GM19099 (cell line): ENCODE data around the gene GRK7.

Experiments used
- POLR2A ChIP-seq: IDR thresholded peaks from 3 replicates; pipeline ENCODE4 v1.6.1; 2011; ENCODE audit warnings: low read depth; ENCODE audit not compliant: insufficient read length; ENCODE audit errors: extremely low read depth

Gene GRK7

GRCh38 chr3:141738022-141738890 is 25.0 kb upstream of the GRK7 start, which contains the start of gene RNF7:
Gene RNF7, plus strand, starts transcription at chr3:141738298. Its CDS starts 44 bp downstream, at chr3:141738342.
- TF ChIP-seq POLR2A = peak; percentile 85

GRCh38 chr3:141738891-141739363 is 24.3 kb upstream of the GRK7 start:
- no peak for TF ChIP-seq POLR2A

- TF ChIP-seq POLR2A = no peak
These were observed 23.5 kb upstream of the GRK7 start for GRCh38 chr3:141739731-141740130.

GRCh38 chr3:141740349-141740748 is 22.9 kb upstream of the GRK7 start:
- TF ChIP-seq POLR2A = no peak

- TF ChIP-seq POLR2A = no peak
These were observed 19.9 kb upstream of the GRK7 start for GRCh38 chr3:141743305-141743704.

GRCh38 chr3:141746962-141747361 is 16.2 kb upstream of the GRK7 start:
- TF ChIP-seq POLR2A = no peak

GRCh38 chr3:141753399-141753798 is 9.8 kb upstream of the GRK7 start:
- TF ChIP-seq POLR2A = no peak

- no peak for TF ChIP-seq POLR2A
These were observed 9.2 kb upstream of the GRK7 start for GRCh38 chr3:141754032-141754431.

GRCh38 chr3:141764045-141764444 is 837 bp downstream of the GRK7 start:
- no peak for TF ChIP-seq POLR2A

- TF ChIP-seq POLR2A = no peak
These were observed 1.3 kb downstream of the GRK7 start for GRCh38 chr3:141764465-141764864.

GRCh38 chr3:141764986-141765385 is 1.8 kb downstream of the GRK7 start:
- TF ChIP-seq POLR2A = no peak

- TF ChIP-seq POLR2A = no peak
These were observed 3.9 kb downstream of the GRK7 start for GRCh38 chr3:141767066-141767465.

- no peak for TF ChIP-seq POLR2A
These were observed 6.2 kb downstream of the GRK7 start for GRCh38 chr3:141769221-141769894.

- TF ChIP-seq POLR2A = no peak
These were observed 10.5 kb downstream of the GRK7 start for GRCh38 chr3:141773676-141774075.

GRCh38 chr3:141776376-141776775 is 13.2 kb downstream of the GRK7 start:
- no peak for TF ChIP-seq POLR2A

- no peak for TF ChIP-seq POLR2A
These were observed 13.7 kb downstream of the GRK7 start for GRCh38 chr3:141776885-141777284.

- no peak for TF ChIP-seq POLR2A
These were observed 15.0 kb downstream of the GRK7 start for GRCh38 chr3:141777957-141778813.
